SIG-M5 treated with dmso at 0.1 percent for 504 hours (cell line): Measurements from ENCODE around the gene CILP.
"Not testable (repeated sequence)": the region's sequence is repeated elsewhere in the genome, so short reads cannot be mapped to it uniquely, and the experiment has no call there.

ENCODE experiments used
- DNase-seq: peaks from one replicate; lab custom pipeline; 2025; ENCODE audit not compliant: unreplicated experiment; lab: John Stamatoyannopoulos, UW

CILP gene

DNA sequence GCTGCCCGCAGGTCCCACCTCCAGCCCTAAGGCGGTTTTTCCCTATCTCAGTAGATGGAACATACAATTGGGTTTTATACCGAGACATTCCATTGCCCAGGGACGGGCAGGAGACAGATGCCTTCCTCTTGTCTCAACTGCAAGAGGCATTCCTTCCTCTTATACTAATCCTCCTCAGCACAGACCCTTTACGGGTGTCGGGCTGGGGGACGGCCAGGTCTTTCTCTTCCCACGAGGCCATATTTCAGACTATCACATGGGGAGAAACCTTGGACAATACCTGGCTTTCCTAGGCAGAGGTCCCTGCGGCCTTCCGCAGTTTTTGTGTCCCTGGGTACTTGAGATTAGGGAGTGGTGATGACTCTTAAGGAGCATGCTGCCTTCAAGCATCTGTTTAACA is 15.6 kb upstream of the CILP start:
- DNase-seq: not testable (repeated sequence)

DNA sequence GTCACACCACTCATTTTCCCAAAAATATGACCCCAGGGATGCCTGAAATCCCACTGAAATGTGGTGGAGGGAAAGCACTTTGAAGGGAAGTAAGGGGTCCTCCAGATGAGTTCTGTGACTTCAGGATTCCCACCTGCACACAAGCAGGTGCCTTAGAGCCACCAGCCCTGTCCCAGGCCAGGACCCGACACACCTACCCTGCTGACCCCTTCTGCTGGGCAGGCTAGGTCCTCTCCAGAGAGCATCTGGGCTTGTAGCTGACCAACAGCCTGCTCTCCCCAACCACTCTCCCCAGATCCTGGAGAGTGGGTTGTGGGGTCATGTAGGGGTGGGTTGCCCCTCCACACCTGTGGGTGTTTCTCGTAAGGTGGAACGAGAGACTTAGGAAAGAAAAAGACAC is 14.9 kb upstream of the CILP start:
- no peak for DNase-seq

DNA sequence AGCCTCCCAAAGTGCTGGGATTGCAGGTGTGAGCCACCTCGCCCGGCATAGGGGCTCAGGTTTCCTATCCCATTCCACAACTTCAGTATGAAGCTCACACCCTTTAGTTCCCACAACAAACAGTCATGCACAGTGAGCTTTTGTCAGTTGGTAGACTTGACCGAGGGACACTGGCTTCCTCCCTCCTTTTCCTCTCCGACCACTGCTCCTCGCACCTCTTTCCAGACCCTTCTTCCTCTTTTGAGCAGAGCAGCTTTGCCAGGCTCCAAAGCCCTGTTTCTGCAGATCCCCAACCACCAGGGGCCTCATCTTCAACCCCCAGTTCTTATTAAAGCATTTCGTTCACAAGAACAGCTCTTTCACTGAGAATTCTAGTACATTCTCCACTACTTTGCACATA is 12.7 kb upstream of the CILP start:
- DNase-seq: no peak

GRCh38 chr15:65222891-65223290 is 11.6 kb upstream of the CILP start:
- no peak for DNase-seq

- no peak for DNase-seq
These were observed 10.4 kb upstream of the CILP start for GRCh38 chr15:65221697-65222096.

DNA sequence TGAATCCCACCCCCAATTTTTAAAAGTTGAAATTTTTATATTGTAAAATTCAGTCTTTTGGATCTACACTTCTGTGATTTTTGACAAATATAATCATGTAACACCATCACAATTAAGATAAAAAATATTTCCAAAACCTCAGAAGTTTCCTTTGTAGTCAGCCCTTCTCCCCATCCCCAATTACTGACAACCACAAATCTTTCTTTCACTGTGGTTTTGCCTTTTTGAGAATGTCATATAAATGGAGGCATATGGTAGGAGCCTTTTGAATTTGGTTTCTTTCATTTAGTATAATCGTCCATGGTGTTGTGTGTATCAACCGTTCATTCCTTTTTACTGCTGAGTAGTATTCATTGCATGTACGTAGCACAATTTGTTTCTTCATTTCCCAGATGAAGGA is 7.9 kb upstream of the CILP start:
- no peak for DNase-seq

DNA sequence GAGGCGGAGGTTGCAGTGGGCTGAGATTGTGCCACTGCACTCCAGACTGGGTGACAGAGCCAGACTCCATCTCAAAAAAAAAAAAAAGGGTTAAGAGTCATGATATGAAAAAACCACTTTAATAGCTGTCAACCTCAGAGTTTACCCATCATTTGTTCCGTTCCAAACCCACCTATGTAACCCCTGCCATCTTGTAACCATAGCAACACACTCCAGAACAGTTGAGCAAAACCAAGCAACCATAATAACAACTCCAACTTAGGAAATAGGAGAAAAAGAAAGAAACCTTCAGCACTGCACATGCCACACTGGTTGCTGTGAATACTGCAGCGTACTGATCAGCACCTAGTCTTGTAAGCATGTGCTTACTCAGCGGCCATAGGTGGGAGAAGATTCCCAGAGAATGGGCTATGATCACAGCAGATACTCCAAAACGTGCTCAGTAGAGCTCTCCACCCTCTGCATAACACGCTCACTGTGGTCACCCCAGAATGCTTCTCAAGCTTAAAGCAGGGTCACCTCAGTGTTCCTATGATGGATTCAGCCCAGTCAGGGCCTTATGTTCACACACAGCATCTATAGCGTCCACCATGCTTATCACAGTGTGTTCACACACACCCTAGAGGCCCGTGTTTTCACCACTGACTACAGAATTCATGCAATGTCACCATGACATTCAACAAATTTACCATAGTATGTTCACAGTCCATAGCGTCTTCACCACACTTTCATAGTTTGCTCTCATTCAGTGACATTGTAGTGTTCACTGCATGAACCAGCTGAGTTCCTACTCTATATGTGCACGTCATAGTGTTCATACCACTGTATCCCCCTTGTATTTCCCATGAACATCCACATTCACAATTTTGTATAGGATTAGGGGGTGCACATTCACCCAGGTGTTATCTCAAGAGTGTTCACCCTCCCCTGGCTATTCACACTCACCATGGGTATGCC is 6.5 kb upstream of the CILP start:
- DNase-seq: no peak

- DNase-seq: no peak
These were observed 4.2 kb upstream of the CILP start for GRCh38 chr15:65215496-65215895.

DNA sequence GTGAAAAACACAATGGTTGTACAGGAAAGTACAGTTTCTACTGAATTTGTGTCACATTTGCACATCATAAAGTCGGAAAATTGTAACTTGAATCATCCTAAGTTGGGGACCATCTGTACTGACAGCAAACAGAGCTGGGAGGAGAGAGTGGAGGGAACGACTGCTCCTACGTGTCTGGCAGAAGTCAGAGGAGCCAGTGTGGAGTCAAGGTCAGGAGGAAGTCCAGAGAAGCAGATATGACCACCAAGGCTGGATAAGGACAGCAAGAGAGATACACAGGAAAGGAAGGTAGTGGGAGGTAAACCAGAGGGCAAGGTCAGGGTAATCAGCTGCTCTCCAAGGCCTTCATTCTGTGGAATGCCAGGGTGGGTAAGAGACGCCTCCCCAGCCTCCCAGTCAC is 2.7 kb upstream of the CILP start:
- no peak for DNase-seq

- no peak for DNase-seq
These were observed 2.0 kb upstream of the CILP start for GRCh38 chr15:65213241-65213640.

GRCh38 chr15:65212097-65212496 is 824 bp upstream of the CILP start:
- peak; percentile 11 for DNase-seq

DNA sequence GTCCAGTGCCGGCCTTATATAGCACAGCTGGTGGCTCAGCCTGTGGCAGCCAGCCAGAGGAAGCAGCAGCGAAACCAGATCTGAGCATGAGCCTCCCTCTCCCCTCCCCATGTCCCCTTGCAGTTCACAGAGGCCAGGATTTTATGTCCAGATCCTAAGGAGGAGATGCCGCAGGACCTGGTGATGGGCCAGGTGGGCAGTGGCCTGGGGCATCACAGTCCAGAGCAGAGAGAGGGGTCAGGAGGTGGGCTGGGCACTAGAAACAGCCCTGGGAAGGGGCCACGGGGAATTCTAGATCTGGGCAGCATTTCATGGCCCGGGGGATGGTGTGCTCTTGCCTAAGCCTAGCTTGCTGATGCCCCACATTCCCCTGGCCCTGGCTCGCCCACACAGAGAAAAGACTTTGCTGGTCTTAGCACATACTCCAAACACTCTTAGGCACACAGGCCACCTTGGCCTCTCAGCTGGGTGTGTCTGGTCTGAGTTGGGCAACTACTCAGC is 259 bp upstream of the CILP start:
- no peak for DNase-seq

DNA sequence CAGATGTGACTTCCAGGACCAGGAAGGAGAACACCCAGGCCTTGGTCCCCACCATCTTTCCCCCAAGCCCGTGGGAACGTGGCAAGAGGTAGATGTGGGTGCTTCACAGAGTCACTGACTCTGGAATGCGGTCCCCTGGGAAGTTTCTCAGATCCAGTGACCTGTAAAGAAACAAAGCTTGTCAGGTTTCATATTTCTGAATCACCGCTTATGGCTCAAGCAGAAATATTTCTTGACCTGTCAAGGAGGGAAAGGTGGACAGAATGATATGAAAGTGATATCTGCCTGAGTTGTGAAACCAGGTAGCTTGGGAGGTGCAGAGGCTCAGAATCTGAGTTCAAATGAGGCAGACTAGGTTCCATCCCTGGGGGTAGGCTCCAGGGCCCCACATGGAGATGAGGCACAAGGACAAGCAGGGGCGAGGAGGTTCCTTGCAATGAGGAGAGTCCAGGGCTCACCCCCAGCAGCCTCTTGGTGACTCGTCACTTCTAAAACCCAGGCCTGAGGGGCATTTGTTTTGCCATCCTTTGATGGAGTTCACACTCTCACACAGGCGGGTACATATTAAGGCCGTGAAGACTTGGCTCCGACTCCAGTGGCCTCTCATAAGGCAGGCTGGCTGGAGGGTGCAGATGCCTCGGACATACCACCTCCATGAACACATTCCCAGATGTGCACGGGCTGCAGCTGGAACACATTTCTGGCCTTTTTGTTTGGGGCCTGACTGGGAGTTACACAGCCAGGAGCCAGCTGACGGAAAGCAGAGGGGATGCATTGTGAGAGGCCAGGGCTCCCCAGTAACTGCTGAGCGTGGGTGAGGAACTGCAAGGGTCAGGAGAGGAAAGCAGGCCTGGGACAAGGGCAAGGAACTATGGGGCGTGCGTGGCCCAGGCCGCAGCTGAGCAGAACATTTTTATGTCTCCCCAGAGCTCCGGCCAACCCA is 1.3 kb downstream of the CILP start:
- no peak for DNase-seq

DNA sequence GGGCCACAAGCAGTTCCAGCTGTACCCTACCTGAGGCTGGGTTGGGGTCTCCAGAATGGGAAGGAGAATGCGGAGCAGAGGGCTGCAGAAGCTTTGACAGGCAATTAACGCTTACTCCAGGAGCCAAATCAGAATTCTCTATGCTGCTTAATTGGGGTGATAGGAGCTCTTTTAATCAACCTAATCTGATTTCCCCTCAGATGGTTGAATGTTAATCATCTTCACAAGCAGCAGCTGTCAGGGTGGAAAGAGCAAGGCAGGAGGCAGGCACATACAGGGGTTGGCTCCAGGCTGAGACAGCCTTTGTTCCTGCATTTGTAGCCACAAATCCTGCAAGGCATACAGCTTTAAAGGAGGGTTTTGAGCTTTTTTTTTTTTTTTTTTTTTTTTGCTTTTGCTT is 2.6 kb downstream of the CILP start:
- DNase-seq: no peak

DNA sequence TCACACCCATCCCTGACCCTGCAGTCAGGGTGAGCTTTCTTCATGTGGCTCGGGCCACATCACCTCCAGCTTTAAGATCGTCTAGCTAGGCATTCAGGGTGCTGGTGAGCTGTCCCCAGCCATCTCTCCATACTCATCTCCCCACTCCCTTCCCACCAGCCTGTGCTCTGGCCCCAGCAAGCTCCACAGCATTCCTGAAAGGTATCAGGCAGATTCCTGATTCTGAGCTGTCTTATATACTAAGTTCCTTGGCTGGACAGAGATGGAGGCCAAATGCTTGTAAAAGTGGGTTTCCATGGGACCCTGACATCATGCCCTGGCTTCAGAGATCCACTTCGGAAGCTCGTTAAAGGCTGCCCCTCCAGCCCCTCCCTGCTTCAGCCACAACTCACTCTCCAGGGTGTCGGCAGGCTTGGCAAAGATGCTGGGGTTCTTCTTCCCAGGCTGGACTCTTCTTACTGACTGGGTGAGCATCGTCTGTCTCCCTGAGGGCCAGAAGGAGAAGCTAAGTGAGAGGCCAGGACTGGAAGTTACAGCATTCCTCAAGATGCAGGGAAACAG is 3.9 kb downstream of the CILP start:
- no peak for DNase-seq

- no peak for DNase-seq
These were observed 4.5 kb downstream of the CILP start for GRCh38 chr15:65206750-65207149.

DNA sequence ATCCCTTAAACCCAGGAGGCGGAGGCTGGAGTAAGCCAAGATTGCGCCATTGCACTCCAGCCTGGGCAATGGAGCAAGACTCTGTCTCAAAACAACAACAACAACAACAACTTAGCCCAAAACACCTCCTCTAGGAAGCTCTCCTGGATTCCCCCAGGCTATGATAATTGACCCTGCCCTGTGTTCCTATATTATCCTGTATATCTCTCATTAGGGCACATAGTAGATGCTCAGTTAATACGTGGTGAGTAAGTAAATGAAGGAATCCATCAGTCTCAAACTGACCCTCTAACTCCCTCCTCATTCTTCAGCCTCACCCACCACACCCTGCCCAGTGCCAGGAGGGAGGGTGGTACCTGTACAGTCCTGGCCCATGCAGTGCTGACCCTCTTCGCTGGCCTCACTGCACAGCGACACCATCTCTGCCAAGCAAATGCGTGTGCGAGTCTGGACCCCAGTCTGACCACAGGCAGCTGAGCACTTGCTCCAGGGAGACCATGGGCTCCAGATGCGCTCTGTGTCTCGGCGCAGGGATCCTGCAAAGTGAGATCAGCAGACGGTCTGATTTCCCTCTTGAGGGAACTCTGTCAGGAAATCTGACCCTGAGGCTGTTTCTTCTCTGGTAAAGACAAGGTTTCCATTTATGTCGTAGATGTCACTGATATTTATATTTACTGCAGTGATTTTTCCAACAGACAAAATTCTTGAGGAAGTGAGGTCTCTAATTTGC is 6.2 kb downstream of the CILP start:
- DNase-seq: no peak

- DNase-seq: no peak
These were observed 6.9 kb downstream of the CILP start for GRCh38 chr15:65204236-65204930.

GRCh38 chr15:65201918-65202317 is 9.4 kb downstream of the CILP start:
- no peak for DNase-seq

DNA sequence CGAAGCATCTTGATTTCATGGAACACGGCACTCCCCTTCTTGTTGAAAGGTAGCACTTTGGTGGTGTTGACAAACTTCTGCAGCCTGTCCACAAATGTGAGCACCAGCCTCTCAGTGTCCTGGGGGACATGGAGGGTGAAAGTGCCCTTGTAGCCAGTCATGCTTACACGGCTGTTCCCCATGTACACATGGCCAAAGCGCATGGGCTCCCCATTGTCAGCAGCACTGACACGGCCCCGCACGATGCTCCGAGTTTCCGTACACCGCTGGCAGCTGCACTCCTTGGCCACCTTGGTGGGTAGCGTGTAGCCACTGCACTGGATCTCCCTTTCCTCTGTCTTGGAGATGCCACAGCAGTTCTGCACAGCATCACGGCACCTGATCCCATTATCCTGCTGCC is 12.7 kb downstream of the CILP start:
- no peak for DNase-seq
